Astrocyte (in vitro differentiated cells and primary cell): Measurements from ENCODE around the gene DCLK2.

Experiments
- CTCF ChIP-seq: IDR thresholded peaks from 2 replicates; pipeline ENCODE4 v1.5.1; 2011; ENCODE audit warnings: low read depth, mild to moderate bottlenecking, inconsistent platforms, low read length, moderate library complexity; ENCODE audit not compliant: insufficient read depth
- EZH2 ChIP-seq: IDR thresholded peaks from 2 replicates; pipeline ENCODE4 v1.6.1; 2012; ENCODE audit warnings: mild to moderate bottlenecking, low read length, inconsistent platforms; ENCODE audit not compliant: insufficient read depth

DNA sequence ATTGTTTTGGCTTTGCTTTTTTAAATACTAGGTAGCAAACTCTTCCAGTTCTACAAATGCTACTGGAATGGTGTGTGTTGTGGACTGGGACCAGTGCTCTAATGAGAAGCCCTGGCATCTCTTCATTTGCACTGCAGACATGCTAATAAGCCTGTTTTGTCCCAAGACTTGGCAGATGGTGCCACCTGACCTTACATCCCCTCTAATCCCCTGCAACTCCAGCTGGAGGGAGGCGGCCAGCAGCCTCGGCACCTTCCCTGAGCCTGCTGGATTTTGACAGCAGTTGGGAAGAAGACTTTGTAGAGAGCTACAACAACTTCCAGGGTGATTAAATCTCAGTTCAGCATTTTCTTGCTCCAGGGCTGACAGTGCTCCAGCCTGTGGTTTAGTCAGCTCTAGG is 200.0 kb downstream of the DCLK2 start:
- TF ChIP-seq CTCF (no peak), EZH2 (no peak)
